SK-N-MC (cell line): ENCODE data around the gene PROCA1.

Source experiments
- EZH2 ChIP-seq: fragments of 200-600 bp; sonication (generic); IDR thresholded peaks from one replicate; pipeline ENCODE4 v1.6.1; 2017; ENCODE audit warnings: antibody characterized with exemption
- FOXP2 ChIP-seq: optimal IDR thresholded peaks from 2 replicates; pipeline ENCODE3; 2011; ENCODE audit warnings: mild to moderate bottlenecking, moderate library complexity; ENCODE audit not compliant: insufficient read depth; ENCODE audit errors: extremely low read length, control extremely low read depth
- POLR2AphosphoS5 ChIP-seq: IDR thresholded peaks from 2 replicates; pipeline ENCODE4 v1.6.1; 2012; ENCODE audit warnings: mild to moderate bottlenecking, low read depth, low read length, borderline replicate concordance

GRCh38 chr17:28667870-28668269, 43.8 kb downstream of the PROCA1 start:
- TF ChIP-seq EZH2 (no peak), POLR2AphosphoS5 (no peak), FOXP2 (no peak)
